HEK293T (cell line): ENCODE data around the gene PLEKHB2.

Experiments used
- ARNT ChIP-seq: fragments of 450-650 bp; IDR thresholded peaks from 2 replicates; pipeline ENCODE4 v1.6.1; 2017; ENCODE audit warnings: mild to moderate bottlenecking
- BHLHE40 ChIP-seq: fragments of 450-650 bp; IDR thresholded peaks from 2 replicates; pipeline ENCODE4 v1.6.1; 2016; ENCODE audit warnings: mild to moderate bottlenecking, moderate library complexity, borderline replicate concordance
- ELF4 ChIP-seq: fragments of 450-650 bp; IDR thresholded peaks from 2 replicates; pipeline ENCODE4 v1.6.1; 2017; ENCODE audit warnings: antibody characterized with exemption
- FOXK2 ChIP-seq: fragments of 450-650 bp; IDR thresholded peaks from 2 replicates; pipeline ENCODE4 v1.6.1; 2016; ENCODE audit warnings: mild to moderate bottlenecking
- SUZ12 ChIP-seq: fragments of 450-650 bp; IDR thresholded peaks from 2 replicates; pipeline ENCODE4 v1.6.1; 2016; ENCODE audit warnings: mild to moderate bottlenecking
- TARDBP ChIP-seq: fragments of 450-650 bp; IDR thresholded peaks from 2 replicates; pipeline ENCODE4 v1.6.1; 2016
- TF ChIP-seq, protein P1 (sequence below): fragments of 450-650 bp; IDR thresholded peaks from 2 replicates; pipeline ENCODE4 v1.6.1; 2016

GRCh38 chr2:131120815-131121317, 15.7 kb downstream of the PLEKHB2 start:
- TF ChIP-seq FOXK2 = no peak
- no peak for TF ChIP-seq BHLHE40
- TF ChIP-seq TARDBP = no peak
- TF ChIP-seq ELF4 = no peak
- TF ChIP-seq, protein P1, sequence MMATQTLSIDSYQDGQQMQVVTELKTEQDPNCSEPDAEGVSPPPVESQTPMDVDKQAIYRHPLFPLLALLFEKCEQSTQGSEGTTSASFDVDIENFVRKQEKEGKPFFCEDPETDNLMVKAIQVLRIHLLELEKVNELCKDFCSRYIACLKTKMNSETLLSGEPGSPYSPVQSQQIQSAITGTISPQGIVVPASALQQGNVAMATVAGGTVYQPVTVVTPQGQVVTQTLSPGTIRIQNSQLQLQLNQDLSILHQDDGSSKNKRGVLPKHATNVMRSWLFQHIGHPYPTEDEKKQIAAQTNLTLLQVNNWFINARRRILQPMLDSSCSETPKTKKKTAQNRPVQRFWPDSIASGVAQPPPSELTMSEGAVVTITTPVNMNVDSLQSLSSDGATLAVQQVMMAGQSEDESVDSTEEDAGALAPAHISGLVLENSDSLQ = no peak
- TF ChIP-seq SUZ12 = no peak
- no peak for TF ChIP-seq ARNT
